ENCODE results near the gene NLRC5. TPM values are rescaled to one million over a fixed set of nuclear protein-coding genes. Genes with fewer than 3 reads are reported as not detected.

Gene NLRC5
- total RNA-seq, 1 donor from 2014 or later = 47.5 TPM

GRCh38 chr16:57133031-57133430 lies 143.7 kb downstream of the NLRC5 start:
- ATAC-seq (no peak), DNase-seq (no peak)
- Histone ChIP-seq H3K27ac (no peak overlapping the region), H3K4me3 (no peak overlapping the region), H3K27me3 (ENCODE audit: low read depth) (no peaks in the 10 kb centered on the region), H3K9me3 (no peaks in the 10 kb centered on the region), H3K36me3 (peaks cover 22% of the 10 kb centered on the region), H3K4me1 (peaks cover 15% of the 10 kb centered on the region)
- no peak for TF ChIP-seq CTCF (IDR thresholded peaks at IDR 0.05)
- intact Hi-C loops (cut with DNase I) = no loop called here

Other genes starting within 250 kb of the NLRC5 start
- gene SLC12A3, start 124.3 kb upstream of the NLRC5 start, total RNA-seq = not detected
- gene HERPUD1, start 57.4 kb upstream of the NLRC5 start, total RNA-seq = 174 TPM
- 1.1 TPM for gene CETP, start 27.6 kb upstream of the NLRC5 start, total RNA-seq
- 55.3 TPM for gene CPNE2, start 103.0 kb downstream of the NLRC5 start, total RNA-seq
- 79.8 TPM for gene PSME3IP1, start 196.5 kb downstream of the NLRC5 start, total RNA-seq
- gene RSPRY1, start 196.8 kb downstream of the NLRC5 start, total RNA-seq = 34.9 TPM

Data from lower lobe of right lung (tissue), 2 donors.